Keratinocyte (primary cell): Measurements from ENCODE around the gene CDH22.

Source experiments
- EZH2 ChIP-seq: IDR thresholded peaks from one replicate; pipeline ENCODE4 v1.6.1; 2012; ENCODE audit warnings: inconsistent platforms, mild to moderate bottlenecking, low read length, moderate library complexity
- TF ChIP-seq, protein P1 (sequence below), 3 experiments: IDR thresholded peaks in 1 of 3; conservative IDR thresholded peaks in 1 of 3; optimal IDR thresholded peaks in 1 of 3; 2 replicates in 2 of 3; 3 replicates in 1 of 3; pipeline versions ENCODE3 to v1.5.1; 2011; ENCODE audit warnings: low read length in 3 of 3, mild to moderate bottlenecking in 3 of 3, moderate library complexity in 2 of 3, control low read depth in 1 of 3, inconsistent platforms in 1 of 3; ENCODE audit not compliant: insufficient read depth in 2 of 3; ENCODE audit errors: extremely low read depth in 1 of 3

DNA sequence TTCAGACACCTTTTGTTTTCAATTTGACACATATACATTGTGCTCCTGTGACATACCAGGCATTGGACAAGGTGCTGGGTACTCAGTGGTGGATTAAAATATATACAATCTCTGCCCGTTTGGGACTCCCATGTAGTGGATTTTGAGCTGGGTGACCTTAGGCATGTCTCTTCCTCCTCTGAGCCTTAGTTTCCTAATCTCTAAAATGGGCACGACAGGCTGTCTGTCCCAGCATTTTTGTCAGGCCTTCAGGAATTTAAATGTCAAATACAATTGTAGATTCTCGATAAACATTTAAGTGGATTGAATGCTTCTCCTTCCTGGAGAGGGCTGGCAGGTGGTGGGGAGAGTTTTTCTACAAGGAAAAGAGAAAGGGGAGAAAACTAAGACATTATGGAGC, 22.6 kb downstream of the CDH22 start:
- TF ChIP-seq, protein P1, sequence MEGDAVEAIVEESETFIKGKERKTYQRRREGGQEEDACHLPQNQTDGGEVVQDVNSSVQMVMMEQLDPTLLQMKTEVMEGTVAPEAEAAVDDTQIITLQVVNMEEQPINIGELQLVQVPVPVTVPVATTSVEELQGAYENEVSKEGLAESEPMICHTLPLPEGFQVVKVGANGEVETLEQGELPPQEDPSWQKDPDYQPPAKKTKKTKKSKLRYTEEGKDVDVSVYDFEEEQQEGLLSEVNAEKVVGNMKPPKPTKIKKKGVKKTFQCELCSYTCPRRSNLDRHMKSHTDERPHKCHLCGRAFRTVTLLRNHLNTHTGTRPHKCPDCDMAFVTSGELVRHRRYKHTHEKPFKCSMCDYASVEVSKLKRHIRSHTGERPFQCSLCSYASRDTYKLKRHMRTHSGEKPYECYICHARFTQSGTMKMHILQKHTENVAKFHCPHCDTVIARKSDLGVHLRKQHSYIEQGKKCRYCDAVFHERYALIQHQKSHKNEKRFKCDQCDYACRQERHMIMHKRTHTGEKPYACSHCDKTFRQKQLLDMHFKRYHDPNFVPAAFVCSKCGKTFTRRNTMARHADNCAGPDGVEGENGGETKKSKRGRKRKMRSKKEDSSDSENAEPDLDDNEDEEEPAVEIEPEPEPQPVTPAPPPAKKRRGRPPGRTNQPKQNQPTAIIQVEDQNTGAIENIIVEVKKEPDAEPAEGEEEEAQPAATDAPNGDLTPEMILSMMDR (optimal IDR thresholded peaks at IDR 0.05 in 1 of 3, IDR thresholded peaks at IDR 0.05 in 1 of 3, conservative IDR thresholded peaks at IDR 0.05 in 1 of 3; ENCODE audit: extremely low read depth in 1 of 3, insufficient read depth in 2 of 3, low read length in 3 of 3) = no peak
- no peak for TF ChIP-seq EZH2
